Activated CD8-positive, alpha-beta memory T cell treated with anti-CD3 and anti-CD28 coated beads, Interleukin-2, amount 10 ng/mL, durations not matched to agents 7 days and 5 days (primary cell): ENCODE data around the gene EIF1. TPM values are rescaled to one million over a fixed set of nuclear protein-coding genes. Genes with fewer than 3 reads are reported as not detected.

Experiments used
- ATAC-seq: fragments of 150-1000 bp; cut with Tn5 transposase; one replicate; pipeline ENCODE4 v1.10.0; 2021; ENCODE audit warnings: moderate library complexity
- CTCF ChIA-PET: fragments of 350-600 bp; sonication (Branson Sonifier 250); formaldehyde crosslinking; loops from one replicate; lab custom pipeline; 2021; ENCODE audit warnings: antibody characterized with exemption; lab: Charles Lee
- DNase-seq: peaks from one replicate; pipeline ENCODE4 v3.0.0-alpha.2; 2020
- H3K27ac Mint-ChIP-seq: one replicate; pipeline ENCODE4 v1.8.0; 2021; ENCODE audit warnings: mild to moderate bottlenecking, mixed read lengths
- H3K27me3 Mint-ChIP-seq: one replicate; pipeline ENCODE4 v1.8.0; 2021; ENCODE audit warnings: mixed read lengths
- H3K36me3 Mint-ChIP-seq: one replicate; pipeline ENCODE4 v1.8.0; 2021; ENCODE audit warnings: mild to moderate bottlenecking, mixed read lengths
- H3K4me1 Mint-ChIP-seq: one replicate; pipeline ENCODE4 v1.8.0; 2021; ENCODE audit warnings: mixed read lengths
- H3K4me3 Mint-ChIP-seq: one replicate; pipeline ENCODE4 v1.8.0; 2021; ENCODE audit warnings: mild to moderate bottlenecking, moderate library complexity, mixed read lengths
- H3K9me3 Mint-ChIP-seq: one replicate; pipeline ENCODE4 v1.8.0; 2022; ENCODE audit warnings: low read depth, mixed read lengths
- total RNA-seq, 2 experiments: library from RNA; stranded (reverse); gene quantifications; one replicate each; pipeline ENCODE4 v1.2.3, GENCODE V29; 2021

The EIF1 gene
- total RNA-seq, 2 experiments from 2014 or later: 593 to 900 TPM

DNA sequence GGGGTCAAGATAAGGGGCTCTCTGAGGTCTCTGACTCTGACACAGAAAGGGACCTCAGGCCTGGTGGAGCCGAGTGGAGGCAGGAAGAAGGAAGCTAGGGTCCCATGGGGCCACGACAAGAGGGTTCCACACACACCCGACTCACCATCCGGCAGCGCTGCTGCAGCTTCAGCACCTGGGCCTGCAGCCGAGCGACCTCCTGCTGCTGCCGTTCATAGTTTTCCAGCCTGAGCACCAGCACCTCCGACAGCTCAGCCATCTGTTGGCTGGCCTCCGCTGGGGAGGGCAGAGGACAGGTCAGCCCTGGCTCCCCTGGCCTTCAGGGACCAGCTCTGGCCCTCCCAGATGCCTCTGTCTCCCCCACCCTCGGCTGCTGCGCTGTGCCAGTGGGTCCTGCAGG, 39.4 kb downstream of the EIF1 start:
- CTCF ChIA-PET: interaction anchor here (1.1 kb wide), 1 partner anchor 13 kb away, joined by 3 read pairs; no protein-coding TSS in a partner anchor
- DNase-seq (no peak), ATAC-seq (no peak)
- Mint-ChIP-seq H3K9me3 (no peaks in the 10 kb centered on the region), H3K27me3 (peaks cover 29% of the 10 kb centered on the region), H3K36me3 (no peaks in the 10 kb centered on the region), H3K27ac (no peak overlapping the region), H3K4me3 (no peak overlapping the region), H3K4me1 (no peaks in the 10 kb centered on the region)

DNA sequence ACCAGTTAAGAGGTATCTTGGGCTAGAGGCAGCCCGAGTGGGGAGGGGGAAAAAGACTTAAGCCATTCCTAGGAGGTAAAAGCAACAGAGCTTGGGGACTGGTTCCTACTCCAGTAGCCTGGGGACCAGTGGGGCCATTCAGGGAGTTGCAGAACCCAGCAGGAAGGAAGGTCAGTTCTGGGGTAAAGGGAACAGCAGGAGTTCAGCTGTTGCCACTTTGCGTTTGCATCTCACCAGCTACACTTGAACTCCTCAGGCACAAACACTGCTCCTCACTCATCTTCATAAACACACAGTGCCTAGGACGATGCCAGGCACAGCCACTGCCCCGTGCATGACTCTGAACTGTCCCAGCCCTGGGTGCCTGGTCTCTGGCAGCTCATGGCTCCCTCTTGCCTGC, 41.8 kb downstream of the EIF1 start:
- no peak for ATAC-seq
- Mint-ChIP-seq H3K4me1 (peaks cover 5% of the 10 kb centered on the region), H3K9me3 (no peaks in the 10 kb centered on the region), H3K36me3 (peaks cover 1% of the 10 kb centered on the region), H3K27me3 (peaks cover 47% of the 10 kb centered on the region), H3K27ac (no peak overlapping the region), H3K4me3 (no peak overlapping the region)
- no peak for DNase-seq
- CTCF ChIA-PET: interaction anchor here (0.5 to 2.5 kb wide), 3 partner anchors 70 to 852 kb away, joined by 3 to 11 read pairs (median 3); partner anchors contain the start of gene KLHL11

DNA sequence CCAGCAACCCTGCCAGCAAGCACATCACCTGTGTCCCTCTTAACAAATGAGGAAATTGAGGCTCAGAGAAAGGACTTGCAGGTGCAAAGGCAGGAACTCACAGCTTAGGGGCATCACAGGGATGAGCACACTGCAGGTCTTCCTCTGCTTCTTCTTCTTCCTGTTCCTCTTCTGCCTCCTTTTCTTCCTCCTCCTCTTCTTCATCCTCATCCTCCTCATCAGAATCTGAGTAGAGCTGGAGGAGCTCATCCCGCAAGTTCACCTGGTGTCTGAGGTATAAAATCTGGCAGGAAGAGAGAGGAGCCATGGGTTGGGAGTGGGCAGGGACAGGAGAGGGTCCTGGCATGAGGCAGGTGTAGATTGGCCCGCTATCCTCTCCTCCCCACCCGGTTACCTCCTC, 43.2 kb downstream of the EIF1 start:
- Mint-ChIP-seq H3K36me3 (peaks cover 1% of the 10 kb centered on the region), H3K4me1 (peaks cover 5% of the 10 kb centered on the region), H3K9me3 (no peaks in the 10 kb centered on the region), H3K4me3 (no peak overlapping the region), H3K27me3 (peaks cover 60% of the 10 kb centered on the region), H3K27ac (no peak overlapping the region)
- CTCF ChIA-PET: interaction anchor here (0.9 to 2.5 kb wide), 2 partner anchors 21 to 69 kb away, joined by 3 to 11 read pairs; no protein-coding TSS in a partner anchor
- ATAC-seq (no peak), DNase-seq (no peak)

DNA sequence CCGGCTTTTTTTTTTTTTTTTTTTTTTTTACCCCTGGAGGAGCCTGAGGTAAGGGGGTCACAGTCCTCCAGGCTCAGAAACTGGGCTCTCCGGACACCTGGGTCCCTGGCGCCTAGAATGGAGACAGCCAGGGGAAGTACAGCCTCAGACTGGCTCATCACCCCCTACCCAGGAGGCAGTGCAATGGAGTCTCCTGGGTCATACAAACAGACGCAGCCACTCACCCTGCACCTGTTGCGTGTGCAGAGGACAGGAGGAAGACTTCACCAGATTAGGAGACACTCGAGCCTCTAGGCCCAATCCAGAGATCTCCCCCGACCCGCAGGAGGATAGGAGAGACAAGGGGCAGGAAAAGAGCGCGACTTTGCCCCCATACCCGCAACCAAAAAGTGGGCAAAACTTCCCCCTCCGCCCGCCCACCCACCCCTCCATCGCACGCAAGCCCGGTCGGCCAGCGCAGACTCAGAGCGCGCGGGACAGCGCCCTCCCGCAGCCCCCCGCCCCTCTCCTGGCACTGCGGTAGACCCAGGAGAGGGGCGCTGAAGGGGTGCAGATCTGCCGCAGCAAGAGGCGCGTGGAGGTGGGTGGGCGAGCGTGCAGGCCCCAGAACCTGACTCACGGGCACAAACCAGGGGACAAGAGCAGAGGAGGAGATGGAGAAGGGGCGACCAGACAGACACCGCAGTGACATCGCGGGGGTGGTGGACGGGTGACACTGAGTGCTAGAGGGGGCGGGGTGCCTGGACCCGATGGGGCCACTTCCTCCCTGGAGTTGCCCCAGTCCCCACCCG, 44.9 kb downstream of the EIF1 start:
- ATAC-seq (no peak), DNase-seq (no peak)
- peaks cover 1% of the 10 kb centered on the region for H3K36me3 Mint-ChIP-seq
- no peak overlapping the region for H3K27ac Mint-ChIP-seq
- no peak overlapping the region for H3K4me3 Mint-ChIP-seq
- CTCF ChIA-PET: interaction anchor here (0.6 to 4.7 kb wide), 4 partner anchors 26 to 1030 kb away, joined by 3 to 41 read pairs (median 4); no protein-coding TSS in a partner anchor
- peaks cover 11% of the 10 kb centered on the region for H3K4me1 Mint-ChIP-seq
- H3K27me3 Mint-ChIP-seq: peaks cover 70% of the 10 kb centered on the region
- no peaks in the 10 kb centered on the region for H3K9me3 Mint-ChIP-seq

DNA sequence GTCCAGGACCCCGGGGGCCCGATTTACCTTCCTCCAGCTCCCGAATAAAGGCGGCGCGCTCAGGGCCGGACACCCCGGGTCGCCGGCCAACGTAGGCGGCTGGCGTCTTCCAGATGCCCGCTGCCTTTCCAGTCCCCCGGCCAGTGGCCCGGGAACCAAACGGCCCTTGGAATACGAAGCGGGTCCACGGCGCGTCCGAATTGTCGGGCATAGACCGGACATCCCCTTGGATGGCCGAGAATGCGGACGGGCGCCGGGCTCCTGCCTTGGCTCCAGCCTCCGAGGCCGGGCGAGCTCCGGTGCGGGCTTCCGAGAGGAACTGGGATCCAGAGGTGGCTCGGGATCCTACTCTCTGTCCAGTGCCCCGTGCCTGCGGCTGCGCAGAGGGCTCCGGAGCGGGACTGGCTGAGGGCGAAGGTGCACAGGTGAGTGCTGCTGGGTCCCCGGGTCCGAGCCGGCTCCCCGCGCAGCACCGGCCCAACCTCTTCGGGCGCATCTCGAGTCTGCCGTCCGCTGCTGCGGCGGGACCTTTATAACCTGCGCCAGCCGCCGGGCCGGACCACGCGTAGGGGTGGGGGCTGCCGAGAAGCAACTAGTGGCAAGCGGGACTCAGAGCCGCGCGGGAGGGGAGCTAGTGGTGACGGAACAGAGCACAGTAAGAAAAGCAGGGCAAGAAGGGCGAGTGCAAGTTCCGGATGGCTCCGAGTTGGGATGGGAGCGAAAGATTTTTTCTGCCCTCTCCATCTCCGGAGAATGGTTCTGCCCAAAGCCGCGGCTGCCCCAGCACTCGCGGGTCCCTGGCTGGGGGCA, 45.7 kb downstream of the EIF1 start, which contains the start of gene HAP1:
Gene HAP1, minus strand, starts transcription at position 505 of the 810 bp plus-strand sequence. Its CDS starts 9 bp downstream, at position 496.
- Mint-ChIP-seq H3K27ac (no peak within 1 kb of the TSS), H3K36me3 (peaks cover 1% of the 10 kb centered on the region), H3K4me3 (no peak within 1 kb of the TSS), H3K27me3 (peaks cover 69% of the 10 kb centered on the region), H3K4me1 (peaks cover 11% of the 10 kb centered on the region), H3K9me3 (no peaks in the 10 kb centered on the region)
- DNase-seq (no peak), ATAC-seq (no peak)
- CTCF ChIA-PET: interaction anchor here (1.3 to 4.7 kb wide), 2 partner anchors 55 to 67 kb away, joined by 4 to 41 read pairs; no protein-coding TSS in a partner anchor

DNA sequence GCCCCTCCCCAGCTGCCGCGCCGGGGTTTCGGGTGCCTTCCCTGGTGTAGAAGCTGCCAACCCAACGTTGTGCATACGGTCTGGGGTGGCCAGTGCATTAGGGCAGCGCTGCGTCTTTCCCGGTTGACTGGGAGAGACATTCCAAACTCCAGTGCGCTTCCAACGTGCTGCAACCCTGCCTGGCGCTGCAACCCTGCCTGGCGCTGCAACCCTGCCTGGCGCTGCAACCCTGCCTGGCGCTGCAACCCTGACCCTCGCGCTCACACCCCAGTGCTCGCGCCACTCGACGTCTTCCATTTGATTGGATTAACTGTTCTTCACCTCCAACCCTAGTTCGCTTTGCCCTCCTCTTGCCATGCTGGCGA, 46.2 kb downstream of the EIF1 start:
- ATAC-seq: no peak
- Mint-ChIP-seq H3K4me3 (no peak overlapping the region), H3K4me1 (peaks cover 11% of the 10 kb centered on the region), H3K36me3 (peaks cover 1% of the 10 kb centered on the region), H3K27me3 (peaks cover 69% of the 10 kb centered on the region), H3K9me3 (no peaks in the 10 kb centered on the region), H3K27ac (no peak overlapping the region)
- no peak for DNase-seq
- CTCF ChIA-PET: interaction anchor here (1.3 to 4.7 kb wide), 2 partner anchors 54 to 66 kb away, joined by 4 to 41 read pairs; no protein-coding TSS in a partner anchor

DNA sequence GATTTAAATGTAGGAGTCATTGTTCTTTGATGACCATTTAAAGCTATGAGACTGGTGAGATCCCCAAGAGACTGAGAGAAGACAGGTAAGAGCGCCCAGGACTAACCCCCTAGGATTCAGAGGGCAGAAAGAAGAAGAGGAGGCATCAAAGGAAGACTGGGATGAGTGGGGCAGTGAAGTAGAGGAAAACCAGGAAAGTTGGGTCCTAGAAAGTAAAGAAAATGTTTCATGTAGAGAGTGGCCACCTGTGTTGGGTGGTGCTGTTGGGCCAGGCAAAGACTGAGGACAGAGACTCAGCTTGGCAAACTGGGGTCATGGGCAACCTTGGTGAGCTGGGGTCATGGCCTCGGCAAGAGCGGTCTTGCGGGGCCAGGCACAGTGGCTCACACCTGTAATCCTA, 47.1 kb downstream of the EIF1 start:
- CTCF ChIA-PET: interaction anchor here (0.6 to 4.7 kb wide), 5 partner anchors 53 to 759 kb away, joined by 3 to 41 read pairs (median 3); no protein-coding TSS in a partner anchor
- DNase-seq (no peak), ATAC-seq (no peak)
- no peak overlapping the region for H3K4me3 Mint-ChIP-seq
- peaks cover 11% of the 10 kb centered on the region for H3K4me1 Mint-ChIP-seq
- H3K36me3 Mint-ChIP-seq: peaks cover 1% of the 10 kb centered on the region
- H3K27ac Mint-ChIP-seq: no peak overlapping the region
- H3K9me3 Mint-ChIP-seq: no peaks in the 10 kb centered on the region
- H3K27me3 Mint-ChIP-seq: peaks cover 61% of the 10 kb centered on the region

DNA sequence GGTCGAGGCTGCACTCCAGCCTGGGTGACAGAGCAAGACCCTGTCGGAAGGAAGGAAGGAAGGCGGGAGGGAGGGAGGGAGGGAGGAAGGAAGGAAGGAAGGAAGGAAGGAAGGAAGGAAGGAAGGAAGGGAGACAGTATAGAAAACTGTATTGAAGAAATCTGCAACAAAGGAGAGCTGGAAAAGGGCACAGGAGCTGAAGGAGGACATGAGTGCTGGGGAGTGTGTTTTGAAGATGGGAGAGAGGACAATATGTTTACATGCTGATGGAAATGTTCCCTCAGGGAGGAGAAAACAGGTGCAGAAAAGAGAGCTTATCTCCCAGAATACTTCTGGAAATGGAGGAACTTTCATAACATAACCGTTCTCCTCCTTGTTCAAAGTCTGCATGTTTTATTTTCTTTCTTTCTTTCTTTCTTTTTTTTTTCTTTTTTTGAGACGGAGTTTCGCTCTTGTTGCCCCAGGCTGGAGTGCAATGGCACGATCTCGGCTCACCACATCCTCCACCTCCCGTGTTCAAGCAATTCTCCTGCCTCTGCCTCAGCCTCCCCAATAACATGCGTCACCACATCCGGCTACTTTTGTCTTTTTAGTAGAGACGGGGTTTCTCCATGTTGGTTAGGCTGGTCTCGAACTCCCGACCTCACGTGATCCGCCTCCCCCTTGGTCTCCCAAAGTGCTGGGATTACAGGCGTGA, 48.4 kb downstream of the EIF1 start:
- H3K4me1 Mint-ChIP-seq: peaks cover 11% of the 10 kb centered on the region
- H3K9me3 Mint-ChIP-seq: no peaks in the 10 kb centered on the region
- ATAC-seq (no peak), DNase-seq (no peak)
- peaks cover 49% of the 10 kb centered on the region for H3K27me3 Mint-ChIP-seq
- CTCF ChIA-PET: interaction anchor here (0.6 to 4.7 kb wide), 24 partner anchors 11 to 366 kb away, joined by 3 to 41 read pairs (median 4); partner anchors contain the start of genes EIF1, JUP, KLHL11 and P3H4
- H3K4me3 Mint-ChIP-seq: no peak overlapping the region
- peak overlapping the region; percentile 32 for H3K27ac Mint-ChIP-seq
- H3K36me3 Mint-ChIP-seq: peaks cover 1% of the 10 kb centered on the region

DNA sequence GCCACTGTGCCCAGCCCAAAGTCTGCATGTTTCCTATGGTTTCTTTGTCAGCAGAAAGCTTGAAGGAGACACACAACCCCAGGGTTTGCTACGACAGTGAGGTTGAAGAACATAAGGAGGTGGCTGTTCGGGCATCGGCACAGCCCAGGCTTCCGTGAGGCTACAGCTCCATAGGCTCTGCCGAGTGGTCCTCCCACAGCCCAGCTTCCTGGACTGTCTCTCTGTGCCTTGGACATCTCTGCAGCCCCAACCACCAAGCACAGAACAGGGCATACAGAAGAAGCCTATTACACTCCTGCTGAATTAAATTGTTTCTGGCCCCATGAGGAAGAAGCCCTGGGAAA, 49.0 kb downstream of the EIF1 start:
- no peak overlapping the region for H3K4me3 Mint-ChIP-seq
- DNase-seq (no peak), ATAC-seq (peak; percentile 7)
- H3K27ac Mint-ChIP-seq: no peak overlapping the region
- peaks cover 44% of the 10 kb centered on the region for H3K27me3 Mint-ChIP-seq
- H3K36me3 Mint-ChIP-seq: peaks cover 1% of the 10 kb centered on the region
- H3K9me3 Mint-ChIP-seq: no peaks in the 10 kb centered on the region
- H3K4me1 Mint-ChIP-seq: peaks cover 11% of the 10 kb centered on the region
- CTCF ChIA-PET: interaction anchor here (0.6 to 4.7 kb wide), 22 partner anchors 11 to 270 kb away, joined by 3 to 41 read pairs (median 4); partner anchors contain the start of genes EIF1, JUP, KLHL11 and P3H4

DNA sequence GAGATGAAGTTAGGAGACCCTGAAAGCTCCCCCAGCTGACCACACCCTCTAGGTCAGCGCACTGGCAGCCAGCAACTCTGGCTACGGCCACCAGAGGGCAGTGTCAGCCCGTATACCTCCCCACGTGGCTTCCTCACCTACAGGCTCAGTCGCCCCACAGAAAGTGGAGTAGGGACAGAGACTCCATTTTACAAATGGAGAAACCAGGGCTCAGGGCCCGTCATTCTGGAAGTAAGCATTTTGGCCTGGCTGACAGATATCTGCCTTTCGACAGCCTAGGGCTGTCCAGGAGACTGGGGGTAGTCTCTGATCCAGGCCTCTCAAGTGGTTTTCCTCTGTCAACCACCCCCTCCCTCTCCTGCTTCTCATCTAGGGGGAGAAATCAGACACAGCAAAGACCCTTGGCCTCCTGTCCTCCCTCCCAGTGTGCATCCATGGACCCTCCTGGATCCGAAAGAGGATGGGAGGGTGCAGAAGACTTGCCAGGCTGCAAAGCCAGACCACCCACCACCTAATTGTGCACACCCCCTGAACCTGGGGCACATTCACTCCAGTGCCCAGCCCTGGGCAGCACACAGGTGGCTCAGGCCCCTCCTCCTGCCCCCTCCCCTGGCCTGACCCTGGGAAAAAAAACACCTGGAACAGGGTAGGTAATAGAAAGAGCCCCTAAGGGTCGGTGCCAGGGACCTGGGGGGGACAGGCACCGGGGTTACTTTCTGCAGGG, 49.6 kb downstream of the EIF1 start:
- Mint-ChIP-seq H3K4me3 (no peak overlapping the region), H3K9me3 (no peaks in the 10 kb centered on the region)
- CTCF ChIA-PET: interaction anchor here (0.6 to 4.7 kb wide), 22 partner anchors 12 to 270 kb away, joined by 3 to 41 read pairs (median 4); partner anchors contain the start of genes EIF1, JUP, KLHL11 and P3H4

DNA sequence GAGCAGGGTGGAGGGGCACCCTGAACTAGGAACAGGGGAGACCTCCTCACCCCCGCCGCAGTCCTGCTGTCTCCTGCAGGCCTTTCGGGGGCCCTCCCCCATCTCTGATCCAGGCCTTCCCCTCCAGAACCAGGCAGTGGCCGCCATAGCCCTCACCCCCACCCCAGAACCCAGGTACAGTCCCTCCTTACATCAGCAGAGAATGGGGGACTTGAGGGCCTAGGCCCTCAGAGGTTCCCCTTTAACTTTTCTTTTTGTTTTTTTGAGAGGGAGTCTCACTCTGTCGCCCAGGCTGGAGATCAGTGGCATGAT, 50.1 kb downstream of the EIF1 start:
- no peak overlapping the region for H3K4me3 Mint-ChIP-seq

More for the DNA sequence above, 49.6 kb downstream of the EIF1 start:
- Mint-ChIP-seq H3K36me3 (peaks cover 1% of the 10 kb centered on the region), H3K27ac (peak overlapping the region; percentile 24), H3K27me3 (peaks cover 42% of the 10 kb centered on the region), H3K4me1 (peaks cover 11% of the 10 kb centered on the region)
- ATAC-seq (peak; percentile 93), DNase-seq (peak; percentile 87)

More for the DNA sequence above, 50.1 kb downstream of the EIF1 start:
- H3K27ac Mint-ChIP-seq: no peak overlapping the region
- CTCF ChIA-PET: interaction anchor here (0.7 to 1.3 kb wide), 2 partner anchors 51 to 73 kb away, joined by 3 to 4 read pairs; partner anchors contain the start of gene P3H4
- peaks cover 10% of the 10 kb centered on the region for H3K4me1 Mint-ChIP-seq
- peaks cover 38% of the 10 kb centered on the region for H3K27me3 Mint-ChIP-seq
- H3K9me3 Mint-ChIP-seq: no peaks in the 10 kb centered on the region
- no peak for ATAC-seq
- H3K36me3 Mint-ChIP-seq: no peaks in the 10 kb centered on the region
- DNase-seq: no peak
